ENCODE measurements around the gene HACD2. TPM values are rescaled to one million over a fixed set of nuclear protein-coding genes. Genes with fewer than 3 reads are reported as not detected.
A peak's percentile ranks its signal among the peaks of the same experiment; 100 is the strongest.

Gene HACD2
- total RNA-seq, 4 donors from 2014 or later, result 24.9 to 51.6 (median 36.0) TPM

DNA sequence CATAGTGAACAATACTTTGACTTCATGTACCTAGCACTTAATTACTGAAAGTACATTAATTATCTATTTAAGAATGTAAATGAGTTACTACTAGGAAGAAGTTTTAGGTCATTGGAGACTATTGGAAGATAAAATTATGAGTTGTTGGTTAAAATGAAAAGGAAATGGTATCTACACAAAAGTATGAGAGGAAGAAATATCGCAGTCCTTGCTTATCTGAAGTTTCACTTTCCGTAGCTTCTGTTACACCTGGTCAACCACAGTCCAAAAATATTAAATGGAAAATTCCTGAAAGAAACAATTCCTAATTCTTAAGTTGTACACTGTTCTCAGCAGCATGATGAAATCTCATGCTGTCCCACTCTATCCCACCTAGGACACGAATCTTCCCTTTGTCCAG, 57.8 kb downstream of the HACD2 start:
- DNase-seq (ENCODE audit: low spot score in 2 of 2), result no peak
- 92 to 93% methylated on average over 3 of the region's 3 CpGs for WGBS, 2 donors
- Histone ChIP-seq H3K27ac (no peak overlapping the region), H3K9me3 (no peaks in the 10 kb centered on the region), H3K36me3 (peaks cover 0 to 46% (median 0%) of the 10 kb centered on the region in 3 donors), H3K4me3 (no peak overlapping the region), H3K27me3 (no peaks in the 10 kb centered on the region), H3K4me1 (peaks cover 0 to 13% (median 0%) of the 10 kb centered on the region in 4 donors)
- TF ChIP-seq, protein P1, sequence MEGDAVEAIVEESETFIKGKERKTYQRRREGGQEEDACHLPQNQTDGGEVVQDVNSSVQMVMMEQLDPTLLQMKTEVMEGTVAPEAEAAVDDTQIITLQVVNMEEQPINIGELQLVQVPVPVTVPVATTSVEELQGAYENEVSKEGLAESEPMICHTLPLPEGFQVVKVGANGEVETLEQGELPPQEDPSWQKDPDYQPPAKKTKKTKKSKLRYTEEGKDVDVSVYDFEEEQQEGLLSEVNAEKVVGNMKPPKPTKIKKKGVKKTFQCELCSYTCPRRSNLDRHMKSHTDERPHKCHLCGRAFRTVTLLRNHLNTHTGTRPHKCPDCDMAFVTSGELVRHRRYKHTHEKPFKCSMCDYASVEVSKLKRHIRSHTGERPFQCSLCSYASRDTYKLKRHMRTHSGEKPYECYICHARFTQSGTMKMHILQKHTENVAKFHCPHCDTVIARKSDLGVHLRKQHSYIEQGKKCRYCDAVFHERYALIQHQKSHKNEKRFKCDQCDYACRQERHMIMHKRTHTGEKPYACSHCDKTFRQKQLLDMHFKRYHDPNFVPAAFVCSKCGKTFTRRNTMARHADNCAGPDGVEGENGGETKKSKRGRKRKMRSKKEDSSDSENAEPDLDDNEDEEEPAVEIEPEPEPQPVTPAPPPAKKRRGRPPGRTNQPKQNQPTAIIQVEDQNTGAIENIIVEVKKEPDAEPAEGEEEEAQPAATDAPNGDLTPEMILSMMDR (IDR thresholded peaks at IDR 0.05), result no peak
- TF ChIP-seq EP300 (IDR thresholded peaks at IDR 0.05) (no peak), POLR2A (IDR thresholded peaks at IDR 0.05) (no peak)

GRCh38 chr3:123526474-123526873, 58.4 kb downstream of the HACD2 start:
- TF ChIP-seq EP300 (IDR thresholded peaks at IDR 0.05) (no peak), POLR2A (IDR thresholded peaks at IDR 0.05) (no peak)
- TF ChIP-seq, protein P1 (IDR thresholded peaks at IDR 0.05), result no peak
- no peaks in the 10 kb centered on the region for H3K27me3 ChIP-seq
- H3K9me3 ChIP-seq, result no peaks in the 10 kb centered on the region
- peaks cover 0 to 46% (median 0%) of the 10 kb centered on the region in 3 donors for H3K36me3 ChIP-seq
- DNase-seq (ENCODE audit: low spot score in 2 of 2), result no peak
- H3K27ac ChIP-seq, result no peak overlapping the region
- no peak overlapping the region for H3K4me3 ChIP-seq
- 93 to 94% methylated on average over 1 of the region's 1 CpG for WGBS, 2 donors
- H3K4me1 ChIP-seq, result peaks cover 0 to 18% (median 3%) of the 10 kb centered on the region in 4 donors

GRCh38 chr3:123525433-123525832, 59.4 kb downstream of the HACD2 start:
- Histone ChIP-seq H3K4me1 (peaks cover 0 to 25% (median 5%) of the 10 kb centered on the region in 4 donors), H3K27ac (no peak overlapping the region), H3K9me3 (no peaks in the 10 kb centered on the region), H3K36me3 (peaks cover 0 to 46% (median 0%) of the 10 kb centered on the region in 3 donors), H3K27me3 (no peaks in the 10 kb centered on the region), H3K4me3 (no peak overlapping the region)
- WGBS, 2 donors, result 90 to 95% methylated on average over 3 of the region's 3 CpGs
- TF ChIP-seq EP300 (IDR thresholded peaks at IDR 0.05) (no peak), POLR2A (IDR thresholded peaks at IDR 0.05) (no peak)
- TF ChIP-seq, protein P1 (IDR thresholded peaks at IDR 0.05), result no peak
- DNase-seq (ENCODE audit: low spot score in 2 of 2), result no peak

GRCh38 chr3:123524981-123525380, 59.9 kb downstream of the HACD2 start:
- 76 to 85% methylated on average over 4 of the region's 4 CpGs for WGBS, 2 donors
- Histone ChIP-seq H3K27me3 (no peaks in the 10 kb centered on the region), H3K9me3 (no peaks in the 10 kb centered on the region), H3K4me1 (peaks cover 0 to 25% (median 5%) of the 10 kb centered on the region in 4 donors), H3K36me3 (peaks cover 0 to 46% (median 0%) of the 10 kb centered on the region in 3 donors), H3K27ac (no peak overlapping the region), H3K4me3 (no peak overlapping the region)
- DNase-seq (ENCODE audit: low spot score in 2 of 2), result no peak
- TF ChIP-seq EP300 (IDR thresholded peaks at IDR 0.05), result no peak
- TF ChIP-seq, protein P1 (IDR thresholded peaks at IDR 0.05), result no peak
- TF ChIP-seq POLR2A (IDR thresholded peaks at IDR 0.05), result no peak

DNA sequence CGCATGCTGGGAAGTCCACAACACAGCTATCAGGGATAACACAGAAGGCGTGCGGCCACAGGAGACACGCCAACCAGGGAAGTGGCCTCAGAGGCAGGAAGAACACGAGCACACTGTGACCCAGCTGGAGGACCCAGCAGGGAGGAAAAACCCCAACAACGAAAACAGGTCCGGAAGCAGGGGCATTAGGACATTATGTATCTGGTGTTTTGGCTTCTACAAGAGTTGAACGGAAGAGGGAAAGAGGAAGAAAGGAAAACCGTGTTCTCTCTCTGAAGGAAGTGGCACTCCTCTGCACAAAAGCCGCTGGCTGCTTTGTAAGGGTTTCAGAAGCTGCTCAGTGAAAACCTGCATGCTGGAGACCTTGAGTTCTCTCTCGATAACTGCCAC, 61.8 kb downstream of the HACD2 start:
- H3K4me1 ChIP-seq, result peaks cover 0 to 25% (median 5%) of the 10 kb centered on the region in 4 donors

More for the DNA sequence above, 61.8 kb downstream of the HACD2 start:
- Histone ChIP-seq H3K4me3 (no peak overlapping the region), H3K27ac (peak overlapping the region in 1 of 4 donors; percentile 54), H3K27me3 (no peaks in the 10 kb centered on the region), H3K36me3 (peaks cover 0 to 45% (median 0%) of the 10 kb centered on the region in 3 donors), H3K9me3 (no peaks in the 10 kb centered on the region)
- peak in 1 of 2 donors; percentile 11 for DNase-seq (ENCODE audit: low spot score in 2 of 2)
- TF ChIP-seq POLR2A (IDR thresholded peaks at IDR 0.05), result no peak
- peak; percentile 19 to 61 for TF ChIP-seq EP300 (IDR thresholded peaks at IDR 0.05)
- TF ChIP-seq, protein P1 (IDR thresholded peaks at IDR 0.05), result no peak
- WGBS, 2 donors, result 75% methylated on average over 11 of the region's 11 CpGs

Measured in tibial nerve (tissue), 4 donors.